Measurements from ENCODE around the gene ZCCHC17.

- no peak for TF ChIP-seq SP1 (IDR thresholded peaks at IDR 0.05)
- TF ChIP-seq FOXM1 (IDR thresholded peaks at IDR 0.05; ENCODE audit: borderline replicate concordance): no peak
Observed at GRCh38 chr1:31327381-31327780, 30.5 kb downstream of the ZCCHC17 start.

Data from HEK293T (cell line).